Measurements from ENCODE around the gene FAM241B.

GRCh38 chr10:69644658-69645295 is 14.7 kb downstream of the FAM241B start:
- TF ChIP-seq ELF1 (IDR thresholded peaks at IDR 0.05) (no peak), CTCF (IDR thresholded peaks at IDR 0.05) (peak; percentile 89)

Data from SK-N-SH (cell line).